AG04450 (cell line): Measurements from ENCODE around the gene FILIP1. TPM values are rescaled to one million over a fixed set of nuclear protein-coding genes. Genes with fewer than 3 reads are reported as not detected.

Source experiments
- CTCF ChIA-PET: fragments of 300-600, 350-600 bp; formaldehyde crosslinking; extraction: SDS; loops from one replicate; lab custom pipeline; 2022; ENCODE audit warnings: antibody characterized with exemption, inconsistent platforms; lab: Charles Lee
- POLR2A ChIA-PET: fragments of 350-600 bp; formaldehyde crosslinking; extraction: SDS; loops from one replicate; lab custom pipeline; 2021; ENCODE audit warnings: antibody characterized with exemption, inconsistent platforms; lab: Yijun Ruan, JAX
- DNase-seq: peaks from one replicate; pipeline ENCODE4 v3.0.0-alpha.2; 2011; ENCODE audit warnings: low read depth, low spot score
- H3K27ac ChIP-seq: one replicate; pipeline ENCODE4 v1.5.1; 2012; ENCODE audit warnings: low read depth, low read length, control low read depth
- H3K27me3 ChIP-seq: one replicate; pipeline ENCODE4 v1.6.0; 2012; ENCODE audit warnings: low read length; ENCODE audit not compliant: control insufficient read depth, insufficient read depth
- H3K4me3 ChIP-seq: 2 replicates; pipeline ENCODE4 v1.5.1; 2011; ENCODE audit warnings: mild to moderate bottlenecking, low read depth, low read length, control low read depth
- H3K9me3 ChIP-seq: 2 replicates; pipeline ENCODE4 v1.5.1; 2012; ENCODE audit warnings: low read length; ENCODE audit not compliant: control insufficient read depth, insufficient read depth
- CTCF ChIP-seq: IDR thresholded peaks from 2 replicates; pipeline ENCODE4 v1.5.1; 2011; ENCODE audit warnings: low read depth, low read length, control low read depth, inconsistent platforms
- polyA plus RNA-seq: library from polyadenylated mRNA; depleted of rRNA; stranded (reverse); fragments of >200 nt; gene quantifications from 2 replicates; pipeline ENCODE4 v1.2.3, GENCODE V29; 2011

FILIP1 gene
- polyA plus RNA-seq, 1 experiment, result 0.12 TPM

GRCh38 chr6:75345413-75345812, 148.2 kb downstream of the FILIP1 start:
- no peak overlapping the region for H3K4me3 ChIP-seq
- no peak for DNase-seq
- no peak for TF ChIP-seq CTCF
- ChIA-PET POLR2A (no interaction called here), CTCF (no interaction called here)
- no peak overlapping the region for H3K27ac ChIP-seq
- H3K9me3 ChIP-seq, result no peaks in the 10 kb centered on the region
- no peaks in the 10 kb centered on the region for H3K27me3 ChIP-seq

GRCh38 chr6:75344455-75344854, 149.1 kb downstream of the FILIP1 start:
- POLR2A ChIA-PET, result no interaction called here
- CTCF ChIA-PET, result interaction anchor here (1.4 kb wide), 1 partner anchor 77 kb away, joined by 3 read pairs; no protein-coding TSS in a partner anchor
- no peaks in the 10 kb centered on the region for H3K27me3 ChIP-seq

GRCh38 chr6:75344021-75344420, 149.6 kb downstream of the FILIP1 start:
- H3K27ac ChIP-seq, result no peak overlapping the region
- TF ChIP-seq CTCF, result no peak
- ChIA-PET POLR2A (no interaction called here), CTCF (interaction anchor here (1.4 kb wide), 1 partner anchor 77 kb away, joined by 3 read pairs; no protein-coding TSS in a partner anchor)
- DNase-seq, result no peak
- H3K27me3 ChIP-seq, result no peaks in the 10 kb centered on the region
- no peak overlapping the region for H3K4me3 ChIP-seq
- H3K9me3 ChIP-seq, result no peaks in the 10 kb centered on the region

More at GRCh38 chr6:75344455-75344854, 149.1 kb downstream of the FILIP1 start:
- Histone ChIP-seq H3K9me3 (no peaks in the 10 kb centered on the region), H3K4me3 (no peak overlapping the region), H3K27ac (no peak overlapping the region)
- no peak for TF ChIP-seq CTCF
- no peak for DNase-seq

GRCh38 chr6:75337835-75338580, 155.6 kb downstream of the FILIP1 start:
- ChIA-PET POLR2A (no interaction called here), CTCF (interaction anchor here (0.6 to 0.7 kb wide), 2 partner anchors 16 to 71 kb away, joined by 3 to 5 read pairs; no protein-coding TSS in a partner anchor)
- Histone ChIP-seq H3K27ac (no peak overlapping the region), H3K27me3 (no peaks in the 10 kb centered on the region), H3K9me3 (no peaks in the 10 kb centered on the region), H3K4me3 (no peak overlapping the region)
- no peak for TF ChIP-seq CTCF
- DNase-seq, result no peak
